Measurements from ENCODE around the gene INTS1.

- no peak for TF ChIP-seq POLR2A (IDR thresholded peaks at IDR 0.05)
- TF ChIP-seq CTCF (IDR thresholded peaks at IDR 0.05), result no peak
Observed at GRCh38 chr7:1498370-1499305, 5.6 kb downstream of the INTS1 start.
